NCI-H1694 treated with DMSO at 0.1 percent for 48 hours (cell line): ENCODE data around the gene MAST2.

ENCODE experiments used
- DNase-seq: peaks from one replicate; lab custom pipeline; 2025; lab: John Stamatoyannopoulos, UW

The MAST2 gene

GRCh38 chr1:45803299-45803780, at the start of gene MAST2:
TSS of gene MAST2 (plus strand) at chr1:45803612. CDS start at chr1:45803896, 284 bp downstream.
- DNase-seq: peak; percentile 83

- DNase-seq: no peak
These were observed 47.7 kb upstream of the MAST2 start for GRCh38 chr1:45755697-45756096.

DNA sequence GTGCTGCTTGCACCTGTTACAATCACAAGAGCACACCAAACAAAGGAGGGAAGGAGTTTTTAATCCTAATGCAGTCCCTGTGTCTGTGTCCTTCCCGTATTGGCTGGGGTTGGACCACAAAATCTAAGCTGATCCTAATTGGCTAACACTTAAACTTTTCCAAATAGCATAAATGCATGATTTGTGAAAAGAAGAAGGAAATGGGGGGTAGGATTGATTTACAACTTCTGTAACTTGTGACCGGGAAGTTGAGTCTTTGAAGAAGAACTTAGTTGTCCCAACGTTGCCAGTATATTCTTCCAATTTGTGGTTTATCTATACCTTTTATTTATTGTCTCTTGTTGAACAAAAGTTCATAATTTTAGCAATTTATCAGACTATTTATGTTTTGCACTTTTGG, 41.1 kb upstream of the MAST2 start:
- DNase-seq: no peak

- DNase-seq: no peak
These were observed 37.2 kb upstream of the MAST2 start for GRCh38 chr1:45765999-45766792.

- no peak for DNase-seq
These were observed 36.4 kb upstream of the MAST2 start for GRCh38 chr1:45767035-45767434.

GRCh38 chr1:45769261-45769932, 34.0 kb upstream of the MAST2 start:
- no peak for DNase-seq

- no peak for DNase-seq
These were observed 30.4 kb upstream of the MAST2 start for GRCh38 chr1:45772971-45773370.

DNA sequence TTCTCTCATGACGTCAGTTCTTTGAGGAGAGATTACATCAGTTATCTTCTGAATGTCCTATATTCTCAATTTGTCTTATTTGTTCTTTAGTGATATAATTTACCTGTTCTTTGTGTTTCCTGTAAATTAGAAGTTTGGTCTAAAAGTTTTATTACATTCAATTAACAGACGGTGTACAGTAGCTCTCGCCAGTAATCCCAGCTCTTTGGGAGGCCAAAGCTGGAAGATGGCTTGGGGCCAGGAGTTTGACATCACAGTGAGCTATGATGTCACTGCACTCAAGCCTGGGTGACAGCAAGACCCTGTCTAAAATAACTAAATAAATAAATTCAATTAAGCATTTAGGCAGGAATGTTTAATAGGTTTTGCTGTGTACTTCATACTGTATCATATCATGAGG, 27.6 kb upstream of the MAST2 start:
- no peak for DNase-seq

DNA sequence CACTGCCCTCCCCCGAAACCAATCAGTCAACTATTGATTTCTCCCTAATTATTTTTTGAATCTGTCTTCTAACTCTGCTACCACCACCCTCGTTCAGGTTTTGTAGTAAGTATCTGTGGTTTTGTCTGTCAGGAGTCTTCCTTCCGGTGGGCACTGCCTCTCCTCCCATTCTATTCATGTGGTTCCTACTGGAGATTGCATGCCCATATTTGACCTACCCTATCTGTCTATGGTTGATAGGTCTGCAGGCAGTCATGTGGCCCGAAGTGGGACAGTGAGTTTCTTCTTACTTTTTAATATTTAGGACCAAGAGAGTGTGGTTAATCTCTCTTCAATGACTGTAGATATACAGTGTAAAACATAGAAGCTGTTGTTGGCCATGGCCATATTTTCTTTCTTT, 17.8 kb upstream of the MAST2 start:
- no peak for DNase-seq

DNA sequence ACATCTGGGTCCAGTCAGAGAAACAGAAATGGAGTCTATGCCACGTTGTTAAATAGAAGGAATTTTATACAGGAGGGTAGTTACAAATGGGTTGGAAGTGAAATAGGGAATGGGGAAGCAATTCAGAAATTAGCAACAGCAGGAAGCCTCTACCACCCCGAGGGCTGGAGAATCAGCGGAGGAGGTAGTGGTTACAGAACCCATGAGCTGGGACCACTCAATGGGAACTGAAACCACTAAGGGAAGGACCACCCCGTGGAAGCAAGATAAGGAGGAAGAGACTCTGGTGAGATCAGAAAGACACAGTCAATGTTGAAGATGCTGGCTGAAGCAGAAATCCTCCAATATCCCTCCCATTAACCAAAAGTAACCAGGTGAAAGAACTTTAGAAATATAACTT, 15.5 kb upstream of the MAST2 start:
- DNase-seq: no peak

GRCh38 chr1:45789601-45790000, 13.8 kb upstream of the MAST2 start:
- no peak for DNase-seq

- DNase-seq: no peak
These were observed 10.7 kb upstream of the MAST2 start for GRCh38 chr1:45792744-45793143.

DNA sequence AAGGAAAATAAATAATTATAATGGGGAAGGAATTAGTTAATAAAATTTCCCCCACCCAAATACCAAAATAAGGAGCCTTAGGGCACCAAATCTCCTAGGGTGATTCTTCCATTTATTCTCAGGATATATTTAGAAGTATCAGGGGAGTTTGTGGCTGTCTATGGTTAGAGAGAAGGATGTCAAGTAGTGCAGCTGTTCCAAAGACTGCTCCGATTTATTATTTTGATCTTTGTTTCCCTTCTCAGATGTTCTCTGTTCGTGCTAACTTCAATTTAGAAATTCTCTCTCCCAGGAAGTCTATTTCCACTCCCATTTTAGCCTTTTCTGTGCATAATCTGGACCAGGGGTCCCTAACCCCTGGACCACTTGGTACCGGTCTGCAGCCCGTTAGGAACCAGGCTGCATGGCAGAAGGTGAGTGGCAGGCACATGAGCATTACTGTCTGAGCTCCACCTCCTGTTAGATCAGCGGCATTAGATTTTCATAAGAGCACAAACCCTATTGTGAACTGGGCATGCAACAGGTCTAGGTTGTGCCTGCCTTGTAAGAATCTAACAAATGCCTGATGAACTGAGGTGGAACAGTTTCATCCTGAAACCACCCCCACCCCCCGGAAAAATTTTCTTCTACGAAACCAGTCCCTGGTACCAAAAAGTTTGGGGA, 9.3 kb upstream of the MAST2 start:
- no peak for DNase-seq

- DNase-seq: no peak
These were observed 7.0 kb upstream of the MAST2 start for GRCh38 chr1:45796381-45796780.

- no peak for DNase-seq
These were observed 6.5 kb upstream of the MAST2 start for GRCh38 chr1:45796946-45797345.

GRCh38 chr1:45800899-45801298, 2.5 kb upstream of the MAST2 start:
- no peak for DNase-seq

DNA sequence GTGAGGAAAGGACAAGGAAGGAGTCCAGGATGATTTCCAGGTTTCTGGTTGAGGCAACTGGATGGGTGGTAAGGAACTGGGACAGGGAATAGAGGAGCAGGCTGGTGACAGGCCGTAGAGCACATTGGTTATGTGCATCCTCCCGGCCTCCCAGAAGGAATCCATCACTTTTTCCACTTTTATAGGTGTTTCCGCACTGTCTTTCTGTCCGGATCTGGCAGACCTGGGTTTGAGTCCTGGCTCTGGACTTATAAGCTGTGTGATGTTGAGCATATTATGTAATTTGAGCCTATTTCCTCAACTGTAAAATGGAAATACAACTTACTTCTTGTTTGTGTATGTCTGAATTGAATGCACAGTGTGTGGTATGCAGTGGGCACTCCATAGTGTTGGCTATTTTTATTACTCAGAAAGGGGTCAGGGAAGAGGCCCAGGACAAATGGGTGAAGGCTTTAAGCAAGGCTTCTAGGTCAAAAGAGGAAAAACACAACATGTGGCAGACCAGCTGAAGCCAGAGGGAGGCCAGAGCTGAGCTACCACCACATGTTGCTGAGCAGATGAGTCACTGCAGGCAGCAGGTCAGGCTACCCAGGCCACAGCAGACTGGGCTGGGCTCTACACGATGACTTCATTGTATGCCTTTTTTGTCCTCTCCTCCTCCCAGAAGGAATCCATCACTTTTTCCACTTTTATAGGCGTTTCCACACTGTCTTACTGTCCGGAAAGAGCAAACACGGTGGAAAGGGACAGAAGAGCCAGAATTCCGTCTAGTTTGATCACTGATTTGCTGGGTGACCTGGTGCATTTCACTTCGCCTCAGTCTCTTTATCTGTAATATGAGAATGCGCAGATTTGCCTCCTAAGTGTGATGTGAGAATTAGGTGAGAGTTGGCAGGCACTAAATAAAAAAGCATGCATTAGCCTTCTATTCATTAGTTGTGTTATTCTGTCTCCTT, 791 bp upstream of the MAST2 start:
- peak; percentile 44 for DNase-seq

GRCh38 chr1:45803781-45804668, 613 bp downstream of the MAST2 start:
- peak; percentile 35 for DNase-seq

GRCh38 chr1:45804669-45804969, 1.2 kb downstream of the MAST2 start:
- no peak for DNase-seq

DNA sequence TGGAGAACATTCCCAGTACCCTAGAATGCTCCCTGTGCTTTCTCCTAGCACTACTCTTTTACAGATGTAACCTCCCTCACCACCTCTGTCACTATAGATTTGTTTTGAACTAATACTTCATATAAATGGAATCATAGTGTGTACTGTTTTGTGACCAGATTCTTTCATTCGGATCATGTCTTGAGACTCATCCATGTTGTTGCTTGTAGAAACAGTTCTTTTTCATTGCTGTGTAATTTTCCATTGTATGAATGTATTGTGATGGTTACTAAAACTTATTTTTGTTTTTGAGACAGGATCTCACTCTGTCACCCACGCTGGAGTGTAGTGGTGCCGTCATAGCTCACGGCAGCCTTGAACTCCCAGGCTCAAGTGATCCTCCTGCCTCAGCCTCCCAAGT, 2.7 kb downstream of the MAST2 start:
- DNase-seq: no peak

GRCh38 chr1:45809761-45810160, 6.3 kb downstream of the MAST2 start:
- no peak for DNase-seq
